CD4-positive, alpha-beta T cell treated with Interleukin-10 for 1 hour (primary cell): ENCODE measurements around the gene OR8B8.
"Not testable (repeated sequence)": the region's sequence is repeated elsewhere in the genome, so short reads cannot be mapped to it uniquely, and the experiment has no call there.

ENCODE experiments used
- DNase-seq: peaks from one replicate; pipeline ENCODE4 v3.0.0-alpha.2; 2020

Gene OR8B8, protein sequence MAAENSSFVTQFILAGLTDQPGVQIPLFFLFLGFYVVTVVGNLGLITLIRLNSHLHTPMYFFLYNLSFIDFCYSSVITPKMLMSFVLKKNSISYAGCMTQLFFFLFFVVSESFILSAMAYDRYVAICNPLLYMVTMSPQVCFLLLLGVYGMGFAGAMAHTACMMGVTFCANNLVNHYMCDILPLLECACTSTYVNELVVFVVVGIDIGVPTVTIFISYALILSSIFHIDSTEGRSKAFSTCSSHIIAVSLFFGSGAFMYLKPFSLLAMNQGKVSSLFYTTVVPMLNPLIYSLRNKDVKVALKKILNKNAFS

DNA sequence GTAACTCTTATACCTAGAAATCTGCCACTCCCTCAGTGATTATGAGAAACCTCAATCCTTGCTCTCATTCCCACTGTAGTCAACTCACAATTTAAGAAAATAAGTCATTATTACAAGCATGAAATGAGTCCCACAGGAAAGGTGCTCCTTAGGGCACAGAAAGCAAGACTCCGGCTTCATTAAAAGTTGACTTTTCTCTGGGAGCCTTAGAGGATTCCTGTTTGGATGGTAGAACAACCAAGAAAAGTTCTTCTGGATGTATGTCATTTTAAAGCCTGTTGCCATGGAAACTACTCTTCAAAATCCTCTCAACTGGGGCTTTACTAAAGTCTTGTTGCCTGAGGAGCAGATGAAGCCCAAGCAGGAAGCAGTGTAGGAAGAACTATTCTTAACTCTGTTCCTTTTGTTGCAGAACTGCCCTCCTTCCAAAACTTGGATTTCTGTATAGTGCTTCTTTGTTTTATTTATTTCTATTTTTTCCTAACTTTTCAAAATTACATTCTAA is at the start of gene OR8B8:
OR8B8 (minus strand) TSS at position 51 of the 505 bp plus-strand sequence. CDS start 4,611 bp downstream, outside the sequence.
- no peak for DNase-seq

DNA sequence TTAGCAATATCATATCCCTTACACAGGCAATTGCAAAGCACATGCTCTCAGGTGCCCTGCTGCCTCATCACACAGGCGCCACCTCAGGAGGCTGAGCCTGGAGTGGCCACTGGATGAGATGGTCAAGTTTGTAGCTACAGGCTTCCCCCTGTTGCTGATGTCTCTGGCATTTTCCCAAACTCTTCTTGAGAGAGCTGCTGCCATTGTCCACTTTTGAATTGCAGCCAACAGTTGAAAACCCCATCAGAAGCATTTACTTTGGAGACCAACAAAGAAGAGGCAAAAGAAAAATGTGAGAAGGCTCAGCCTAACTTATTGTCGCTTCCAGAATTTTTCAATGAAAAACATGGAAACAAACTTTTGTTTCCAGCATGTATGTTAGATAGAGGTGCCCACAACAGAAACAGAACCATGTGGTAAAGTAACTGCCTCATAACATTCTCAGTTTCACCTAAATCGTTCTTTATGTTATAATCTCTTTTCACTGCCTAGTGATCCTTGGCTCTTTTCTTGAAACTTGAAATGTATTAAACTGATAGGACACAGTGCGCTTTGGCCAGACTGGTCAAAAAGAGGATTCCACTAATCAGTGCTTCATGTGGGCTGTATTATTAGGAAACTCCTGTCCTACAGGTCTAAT is 47.6 kb upstream of the OR8B8 start:
- no peak for DNase-seq

DNA sequence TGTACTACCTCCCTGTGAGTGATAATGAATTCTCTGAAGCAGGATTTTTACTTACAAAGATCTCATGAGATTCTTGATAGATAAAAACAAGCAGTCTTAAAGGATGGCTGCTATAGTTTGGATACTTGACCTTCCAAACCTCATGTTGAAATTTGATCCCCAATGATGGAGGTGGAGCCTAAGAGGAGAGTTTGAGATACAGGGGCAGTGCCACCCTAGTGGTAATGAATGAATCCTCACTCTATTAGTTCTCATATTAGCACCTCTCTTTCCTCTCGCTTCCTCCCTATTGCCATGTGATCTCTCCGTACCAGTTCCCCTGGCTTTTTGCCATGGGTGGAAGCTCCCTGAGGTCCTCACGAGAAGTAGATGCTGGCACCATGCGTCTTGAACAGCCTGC is 37.9 kb upstream of the OR8B8 start:
- no peak for DNase-seq

DNA sequence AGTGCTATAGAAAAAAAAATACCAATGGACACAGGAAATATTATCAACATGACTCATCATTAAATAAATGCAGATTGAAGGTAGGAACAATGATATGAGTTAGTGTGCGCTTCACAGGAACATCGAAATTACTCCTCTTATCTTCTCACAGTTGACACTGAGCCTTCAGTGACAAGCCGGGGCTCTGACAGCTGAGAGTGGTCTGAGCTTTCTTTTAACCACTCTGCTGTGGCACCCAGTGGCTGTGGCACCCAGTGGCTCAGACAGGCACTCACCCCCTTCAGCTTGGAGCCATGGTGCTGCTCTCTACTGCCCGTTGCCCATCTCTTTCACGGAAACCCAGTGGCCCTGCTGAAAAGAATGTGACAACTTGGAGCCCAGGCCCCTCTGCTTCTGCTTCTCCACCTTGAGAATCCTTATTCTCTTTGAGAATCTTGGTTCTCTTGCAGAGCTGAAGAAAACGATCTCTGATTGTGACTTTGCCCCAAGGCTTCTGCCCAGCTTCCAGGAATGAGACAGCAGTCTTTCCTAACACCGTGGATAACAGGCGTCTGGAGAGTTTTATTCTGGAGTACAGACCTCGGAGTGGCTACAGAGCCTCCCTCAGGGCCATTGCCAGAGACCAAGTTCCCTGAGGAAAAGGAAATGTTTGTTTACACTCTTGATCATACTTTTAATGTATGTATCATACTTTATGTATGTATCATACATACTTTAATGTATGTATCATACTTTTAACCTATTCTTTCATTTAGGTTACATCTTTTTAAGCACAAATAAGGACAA is 37.1 kb upstream of the OR8B8 start:
- DNase-seq = no peak

DNA sequence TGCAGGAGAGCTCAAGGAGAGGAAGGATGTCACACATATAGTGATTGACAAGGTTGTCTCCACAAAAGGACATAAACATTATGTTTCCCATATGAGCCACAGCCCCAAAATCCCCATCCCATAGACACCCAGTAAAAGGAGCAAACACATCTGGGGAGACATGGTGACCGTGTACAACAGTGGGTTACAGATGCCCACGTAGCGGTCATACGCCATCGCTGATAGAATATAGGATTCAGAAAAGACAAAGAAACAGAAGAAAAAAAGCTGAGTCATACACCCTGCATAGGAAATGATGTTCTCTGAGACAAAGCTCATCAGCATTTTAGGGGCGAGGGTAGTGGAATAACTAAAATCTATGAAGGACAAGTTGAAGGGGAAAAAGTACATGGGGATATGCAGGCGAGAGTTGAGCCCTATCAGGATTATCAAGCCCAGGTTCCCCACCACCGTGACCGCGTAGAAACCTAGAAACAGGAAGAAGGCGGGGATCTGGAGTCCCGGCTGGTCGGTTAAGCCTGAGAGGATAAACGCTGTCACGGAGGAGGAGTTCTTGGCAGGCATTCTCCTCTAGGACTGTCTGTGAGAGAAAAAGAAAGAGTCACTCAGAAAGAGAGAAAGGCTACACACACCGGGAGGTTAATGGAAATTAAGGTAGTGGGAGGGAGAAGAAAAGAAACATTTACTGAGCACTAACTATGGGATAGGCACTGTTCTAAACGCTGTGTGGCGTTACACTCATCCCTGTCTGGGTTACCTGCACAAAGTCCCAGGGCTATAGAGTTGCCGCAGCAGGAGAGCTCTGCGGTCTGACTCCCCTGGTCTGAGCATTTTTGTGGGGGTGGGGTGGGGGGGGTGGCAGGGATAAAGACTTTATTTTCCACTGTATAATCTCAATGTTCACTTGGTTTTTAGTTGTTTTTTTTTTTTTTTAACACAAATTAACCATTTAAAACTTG is 36.1 kb upstream of the OR8B8 start:
- DNase-seq = no peak

DNA sequence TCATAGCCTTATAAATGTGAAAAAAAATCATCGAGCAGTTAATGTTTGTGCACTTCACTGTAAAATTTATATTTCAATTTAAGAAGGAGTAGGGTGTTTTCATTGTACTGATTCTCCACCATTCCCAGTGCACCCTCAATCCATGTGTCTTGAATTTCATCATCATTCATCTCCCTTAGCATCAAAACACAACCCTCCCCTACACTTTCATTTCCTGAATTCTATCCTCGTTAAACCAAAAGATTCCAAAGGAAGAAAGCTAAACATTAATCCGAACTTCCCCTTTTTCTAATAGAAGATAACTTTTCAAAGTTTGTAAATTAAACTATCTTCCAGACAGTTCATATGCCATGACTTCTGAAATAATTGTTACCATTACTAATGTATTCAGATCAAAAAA is 34.1 kb upstream of the OR8B8 start:
- no peak for DNase-seq

DNA sequence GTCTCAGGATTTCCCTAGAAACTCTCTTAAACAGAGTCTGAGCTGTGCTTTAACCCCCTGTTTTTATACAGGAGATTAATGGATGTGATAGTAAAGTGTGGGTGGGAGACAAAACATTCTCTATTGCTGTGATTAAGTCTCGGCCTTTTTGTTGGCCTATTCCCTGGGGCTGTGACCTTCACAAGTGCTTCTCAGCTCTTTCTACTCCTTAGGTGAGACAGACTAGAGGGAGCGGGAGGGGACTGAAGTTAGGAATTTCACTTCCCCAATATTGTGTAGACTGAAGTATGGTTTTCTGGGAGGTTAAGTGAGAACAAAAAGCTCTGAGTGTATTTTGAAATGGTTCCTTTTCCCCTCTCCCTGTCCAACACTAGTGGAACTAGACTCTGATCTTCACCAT is 29.8 kb upstream of the OR8B8 start:
- DNase-seq = no peak

DNA sequence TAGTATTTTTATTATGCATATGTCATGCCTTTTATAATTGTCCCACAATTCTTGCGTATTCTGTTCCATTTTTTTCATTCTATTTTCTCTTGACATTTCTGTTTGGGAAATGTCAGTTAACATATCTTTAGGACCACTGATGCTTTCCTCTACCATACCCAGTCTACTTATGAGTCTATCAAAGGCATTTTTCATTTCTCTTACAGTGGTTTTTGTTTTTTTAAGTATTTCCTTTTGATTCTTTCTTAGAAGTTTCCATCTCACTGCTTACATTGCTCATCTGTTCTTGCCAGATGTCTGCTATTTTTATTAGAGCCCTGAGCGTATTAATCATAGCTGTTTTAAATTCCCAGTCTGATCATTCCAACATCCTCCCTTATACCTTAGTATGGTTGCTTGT is 29.3 kb upstream of the OR8B8 start:
- no peak for DNase-seq

DNA sequence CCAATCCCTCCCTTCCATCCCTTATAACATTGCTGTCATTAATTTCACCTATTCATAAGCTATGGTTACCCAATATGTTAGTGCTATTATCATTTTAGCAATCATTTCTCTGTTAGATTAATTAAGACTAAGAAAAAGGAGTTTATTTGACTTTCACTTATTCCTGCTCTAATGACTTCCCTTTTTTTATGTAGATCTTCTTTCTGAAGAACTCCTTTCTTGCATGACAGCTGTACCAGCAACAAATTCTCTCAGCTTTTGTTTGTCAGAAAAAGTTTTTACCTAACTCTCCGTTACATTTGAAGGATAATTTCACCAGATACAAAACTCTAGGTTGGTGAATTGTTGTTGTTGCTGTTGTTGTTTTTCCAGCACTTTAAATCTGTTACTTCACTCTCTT is 28.6 kb upstream of the OR8B8 start:
- no peak for DNase-seq

DNA sequence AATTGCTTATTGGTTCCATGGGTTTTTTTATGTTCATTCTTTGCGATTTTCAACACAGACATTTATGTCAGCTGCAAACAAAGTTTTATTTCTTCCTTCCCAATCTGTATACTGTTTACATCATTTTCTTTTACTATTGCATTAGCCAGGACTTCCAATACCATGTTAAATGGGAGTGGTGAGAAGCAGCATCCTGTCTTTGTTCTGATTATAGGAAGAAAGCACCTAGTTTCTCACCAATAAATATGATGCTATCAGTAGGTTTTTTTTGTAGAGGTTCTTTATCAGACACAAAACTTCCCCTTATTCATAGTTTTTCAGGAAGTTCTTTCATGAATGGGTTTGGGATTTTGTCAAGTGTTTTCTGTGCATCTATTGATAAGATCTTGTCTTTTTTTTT is 28.0 kb upstream of the OR8B8 start:
- DNase-seq = no peak

DNA sequence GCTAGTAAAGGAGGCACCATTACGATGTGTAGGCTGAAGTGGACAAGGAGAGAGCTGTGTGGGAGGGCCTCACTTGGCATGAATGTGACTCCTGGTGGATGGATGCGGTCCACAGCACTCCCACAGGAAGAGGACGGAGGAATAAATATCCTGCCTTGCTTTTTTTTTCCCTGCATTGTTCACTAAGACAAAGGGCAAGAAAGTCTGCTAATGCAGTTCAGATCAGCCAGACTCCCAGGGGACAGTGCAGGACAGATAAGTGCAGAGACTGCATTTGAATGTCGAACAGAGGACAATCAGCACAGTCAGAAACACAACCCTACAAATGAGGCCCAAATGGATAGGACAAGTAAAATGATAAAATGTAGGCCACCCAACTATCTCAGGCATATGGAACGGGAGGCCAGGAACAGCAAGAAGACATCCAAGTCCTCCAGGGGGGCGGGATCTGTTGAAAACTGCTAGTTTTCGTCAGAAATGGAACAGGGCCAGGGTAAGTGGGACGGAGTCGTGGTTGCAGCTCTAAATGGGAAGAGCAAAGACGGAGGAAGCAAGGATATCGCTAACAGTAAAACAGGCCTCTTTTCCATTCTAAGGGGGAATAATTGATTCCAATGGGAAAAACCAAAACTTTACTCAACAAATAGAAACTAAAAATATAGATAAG is 25.2 kb upstream of the OR8B8 start:
- DNase-seq = no peak

DNA sequence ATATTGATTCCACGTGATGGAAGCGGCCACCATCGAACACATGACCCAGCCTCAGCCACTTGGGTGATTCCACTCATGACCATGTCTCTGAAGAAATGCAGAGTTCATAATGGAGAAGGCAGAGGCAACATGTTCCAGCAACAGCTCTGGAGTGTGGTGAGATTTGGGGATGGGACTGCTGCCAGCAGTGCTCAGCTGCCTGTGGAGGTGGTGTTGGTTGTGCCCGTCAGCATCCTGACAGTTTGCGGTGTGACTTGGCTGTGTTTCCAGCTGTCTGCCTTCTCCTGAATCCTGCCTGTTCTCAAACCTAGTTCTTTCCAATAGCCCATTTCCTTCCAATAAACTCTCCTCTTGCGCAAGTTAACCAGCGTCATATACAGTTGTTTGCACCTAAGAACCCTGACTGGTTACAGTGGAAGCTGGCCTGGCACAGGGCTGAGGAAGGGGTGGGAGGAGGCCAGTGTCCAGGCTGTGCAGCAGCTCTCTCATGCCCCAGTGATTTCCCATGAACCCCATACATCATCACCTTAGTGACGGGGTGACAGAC is 22.0 kb upstream of the OR8B8 start:
- no peak for DNase-seq

DNA sequence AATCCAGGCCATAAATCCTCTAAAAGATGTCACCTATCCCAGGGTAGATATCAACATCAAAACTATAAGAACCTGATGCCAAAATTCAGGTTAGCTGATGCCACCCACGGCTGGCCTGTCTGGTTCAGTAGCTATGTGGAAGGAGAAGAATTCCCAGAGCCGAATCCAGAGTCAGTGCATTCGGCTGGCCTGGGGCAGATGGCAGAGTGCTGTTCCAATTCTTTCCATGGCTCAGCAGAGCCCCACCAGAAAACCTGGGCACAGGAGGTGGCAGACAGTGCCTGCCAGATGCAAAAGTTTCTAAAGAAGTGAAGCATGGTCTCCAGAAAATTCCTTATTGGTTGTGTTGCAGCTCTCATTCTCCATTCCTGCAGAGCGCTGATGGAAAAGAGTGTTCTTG is 19.9 kb upstream of the OR8B8 start:
- DNase-seq = no peak

DNA sequence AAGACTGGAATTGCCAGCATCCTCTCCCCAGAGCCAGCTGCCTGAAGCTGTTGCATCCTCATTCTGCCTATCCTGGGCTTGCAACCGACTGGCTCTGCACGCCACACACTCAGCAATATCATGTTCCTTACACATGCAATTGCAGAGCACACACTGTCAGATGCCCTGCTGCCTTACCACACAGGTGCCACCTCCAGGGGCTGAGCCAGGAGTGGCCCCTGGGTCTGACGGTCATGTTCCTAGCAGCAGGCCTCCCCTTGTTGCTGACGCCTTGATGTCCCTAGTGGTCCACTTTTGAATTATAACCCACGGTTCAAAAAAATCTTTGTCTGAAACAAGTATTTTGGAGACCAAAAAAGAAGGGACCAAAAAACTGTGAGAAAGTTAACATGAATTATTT is 18.5 kb upstream of the OR8B8 start:
- DNase-seq = no peak

DNA sequence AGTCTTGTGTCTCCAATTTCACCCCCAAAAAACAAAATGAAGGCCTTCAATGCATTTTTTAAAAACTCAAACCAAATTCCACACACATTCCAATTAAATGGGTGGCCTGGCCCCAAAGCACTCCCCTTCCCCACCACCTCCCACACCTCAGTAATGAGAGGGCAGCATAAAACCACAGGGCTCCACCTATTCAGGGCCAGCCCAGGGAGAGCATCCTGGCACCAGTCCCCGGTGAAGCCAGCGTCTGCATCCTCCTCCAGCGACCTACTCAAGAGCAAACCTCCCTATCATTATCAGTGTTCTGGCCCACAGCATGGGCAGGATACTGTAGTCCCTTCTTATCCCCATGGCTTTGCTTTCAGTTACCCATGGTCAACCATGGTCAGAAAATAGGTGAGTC is 17.8 kb upstream of the OR8B8 start:
- DNase-seq = no peak

DNA sequence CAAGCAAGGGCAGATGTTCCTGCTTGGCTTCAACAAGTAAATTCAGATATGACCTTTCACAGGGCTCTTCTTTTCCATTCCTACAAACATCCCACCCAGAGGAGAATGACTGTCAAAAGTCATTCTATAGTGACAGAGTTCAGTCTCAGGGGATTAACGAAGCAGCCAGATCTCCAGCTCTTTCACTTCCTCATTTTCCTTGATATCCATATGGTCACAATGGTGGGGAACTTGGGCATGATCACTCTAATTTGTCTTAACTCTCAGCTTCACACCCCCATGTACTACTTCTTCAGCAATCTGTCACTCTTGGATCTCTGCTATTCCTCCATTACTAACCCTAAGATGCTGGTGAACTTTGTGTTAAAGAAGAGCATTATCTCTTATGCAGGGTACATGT is 15.0 kb upstream of the OR8B8 start:
- DNase-seq = no peak

DNA sequence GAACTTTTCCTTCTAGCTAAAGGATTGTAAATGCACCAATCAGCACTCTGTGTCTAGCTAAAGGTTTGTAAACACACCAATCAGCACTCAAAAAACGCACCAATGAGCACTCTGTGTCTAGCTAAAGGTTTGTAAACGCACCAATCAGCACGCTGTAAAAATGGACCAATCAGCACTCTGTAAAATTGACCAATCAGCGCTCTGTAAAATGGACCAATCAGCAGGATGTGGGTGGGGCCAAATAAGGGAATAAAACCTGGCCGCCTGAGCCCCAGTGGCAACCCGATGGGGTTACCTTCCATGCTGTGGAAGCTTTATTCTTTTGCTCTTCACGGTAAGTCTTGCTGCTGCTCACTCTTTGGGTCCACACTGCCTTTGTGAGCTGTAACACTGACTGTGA is 13.9 kb upstream of the OR8B8 start:
- DNase-seq = not testable (repeated sequence)

DNA sequence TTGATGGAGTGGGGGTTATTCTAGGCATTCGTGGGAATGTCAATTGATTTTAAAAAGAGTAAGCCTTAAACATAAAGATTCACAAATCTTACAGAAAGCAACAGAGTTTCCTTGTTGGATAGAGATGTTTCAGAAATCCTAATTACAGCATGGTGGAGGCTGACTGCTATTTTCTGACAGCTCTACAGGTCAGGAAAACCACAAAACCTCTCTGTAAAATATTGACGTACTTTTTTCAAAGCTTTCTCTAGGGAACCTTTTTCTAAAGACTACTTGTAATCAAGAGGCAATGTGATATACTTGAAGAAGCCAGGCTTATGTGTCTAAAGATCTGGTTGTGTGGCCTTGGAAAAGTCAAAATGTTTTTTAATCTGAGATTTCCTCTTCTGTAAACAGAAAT is 9.1 kb upstream of the OR8B8 start:
- DNase-seq = no peak

DNA sequence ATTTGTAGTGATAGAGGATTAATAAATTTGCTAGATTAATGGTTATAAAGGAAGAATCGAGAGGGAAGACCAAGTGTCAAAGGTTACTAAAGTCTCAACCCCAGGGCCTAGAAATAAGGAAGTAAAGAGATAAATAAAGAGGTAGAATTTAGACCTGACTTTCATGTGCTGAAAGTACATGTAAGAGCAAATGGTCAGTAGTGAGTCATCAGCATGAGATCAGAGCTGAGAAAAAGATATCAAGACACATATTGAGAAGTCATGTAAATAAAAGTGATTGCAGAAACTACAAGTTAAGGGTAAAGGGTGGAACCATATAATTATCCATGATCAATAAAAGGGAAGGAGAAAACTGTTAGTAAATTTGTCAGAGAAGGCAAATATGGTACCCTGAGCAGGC is 1.4 kb upstream of the OR8B8 start:
- no peak for DNase-seq

DNA sequence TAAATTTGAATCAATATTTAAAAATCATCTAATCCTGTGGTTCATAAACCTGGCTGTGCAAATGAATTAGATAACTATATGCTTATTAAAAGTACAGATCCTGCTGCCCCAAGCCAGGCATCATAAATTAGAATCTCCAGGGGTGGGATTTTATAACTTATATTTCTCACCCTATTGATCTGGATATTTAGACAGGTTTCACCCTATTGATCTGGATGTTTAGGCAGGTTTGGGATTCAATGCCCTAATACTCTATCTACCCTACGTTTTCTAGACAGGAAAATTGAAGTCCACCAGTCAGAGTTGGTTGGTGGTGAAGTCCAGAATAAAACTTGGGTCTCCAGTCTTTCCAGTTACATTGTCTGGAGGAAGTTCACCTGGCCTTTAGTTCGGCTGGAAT is 2.6 kb downstream of the OR8B8 start:
- DNase-seq = no peak

DNA sequence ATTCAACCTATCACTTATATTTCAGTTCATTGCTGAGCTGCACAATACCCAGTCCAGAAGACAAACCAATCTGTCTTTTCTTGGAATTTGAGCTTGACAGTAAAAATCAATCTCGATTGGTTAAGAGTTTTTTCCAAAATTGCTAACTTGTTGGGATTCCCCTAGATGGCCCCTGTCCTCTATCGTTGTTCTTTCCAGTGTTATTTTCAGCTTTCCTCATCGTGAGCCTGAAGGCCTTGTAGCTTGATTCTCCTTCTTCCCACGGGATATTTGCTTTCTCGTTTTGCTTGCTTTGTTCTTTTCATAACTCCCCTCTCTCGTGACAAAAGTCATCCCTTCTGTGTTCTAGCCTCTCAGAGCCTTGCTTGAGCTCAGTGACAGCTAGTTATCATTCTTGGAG is 3.1 kb downstream of the OR8B8 start:
- DNase-seq = no peak

DNA sequence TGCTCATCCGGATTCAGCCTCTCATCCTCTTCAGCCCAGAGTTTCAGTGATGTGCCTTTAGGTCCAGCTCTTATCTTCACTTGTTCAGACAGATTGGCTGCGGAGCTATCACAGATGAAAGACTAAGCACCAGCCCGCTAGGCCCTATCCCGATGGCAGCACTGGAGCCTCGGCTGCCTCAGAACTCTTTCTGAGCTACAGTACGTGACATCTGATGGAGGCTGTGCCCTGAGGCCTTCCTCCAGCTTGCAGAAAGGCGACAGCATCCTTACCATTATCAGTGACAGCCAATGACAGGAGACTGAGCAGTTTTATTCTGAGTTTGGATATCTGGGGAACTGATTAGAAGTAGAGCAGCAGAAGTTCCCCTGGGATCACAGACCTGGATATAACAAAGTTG is 4.0 kb downstream of the OR8B8 start:
- no peak for DNase-seq
